HFF-Myc (cell line): ENCODE measurements around the gene CACNA2D3.

ENCODE experiments used
- DNase-seq: peaks from one replicate; pipeline ENCODE4 v3.0.0-alpha.2; 2011; ENCODE audit warnings: low read depth; ENCODE audit errors: extremely low read depth
- H3K4me3 ChIP-seq: replicated peaks from 2 replicates; pipeline ENCODE4 v1.5.1; 2011; ENCODE audit warnings: low read depth, mild to moderate bottlenecking, control low read depth, low read length
- TF ChIP-seq, protein P1 (sequence below): IDR thresholded peaks from 2 replicates; pipeline ENCODE4 v1.5.1; 2012; ENCODE audit warnings: mild to moderate bottlenecking, low read depth, low read length, control low read depth; ENCODE audit errors: missing control alignments

CACNA2D3 gene

DNA sequence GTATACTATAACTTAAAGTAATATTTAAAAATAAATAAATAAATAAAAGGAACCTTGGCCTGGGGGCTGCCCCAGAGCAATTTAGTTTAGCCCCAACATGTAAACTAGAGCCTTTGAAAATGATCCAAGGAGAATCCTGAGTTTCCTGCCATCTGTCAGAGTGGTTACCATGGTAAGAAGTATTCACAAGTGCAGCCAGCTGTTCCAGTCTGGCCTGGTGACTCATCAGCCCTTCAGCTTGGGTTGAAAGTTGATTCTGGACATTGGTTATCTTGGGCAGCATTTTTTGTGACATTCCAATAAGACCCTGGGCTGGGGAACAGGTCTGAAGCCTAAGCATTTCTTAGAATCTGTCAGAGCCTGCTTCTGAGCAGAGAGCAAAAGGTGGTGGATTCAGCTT lies 878.2 kb downstream of the CACNA2D3 start:
- peak; percentile 75 for DNase-seq
- TF ChIP-seq, protein P1, sequence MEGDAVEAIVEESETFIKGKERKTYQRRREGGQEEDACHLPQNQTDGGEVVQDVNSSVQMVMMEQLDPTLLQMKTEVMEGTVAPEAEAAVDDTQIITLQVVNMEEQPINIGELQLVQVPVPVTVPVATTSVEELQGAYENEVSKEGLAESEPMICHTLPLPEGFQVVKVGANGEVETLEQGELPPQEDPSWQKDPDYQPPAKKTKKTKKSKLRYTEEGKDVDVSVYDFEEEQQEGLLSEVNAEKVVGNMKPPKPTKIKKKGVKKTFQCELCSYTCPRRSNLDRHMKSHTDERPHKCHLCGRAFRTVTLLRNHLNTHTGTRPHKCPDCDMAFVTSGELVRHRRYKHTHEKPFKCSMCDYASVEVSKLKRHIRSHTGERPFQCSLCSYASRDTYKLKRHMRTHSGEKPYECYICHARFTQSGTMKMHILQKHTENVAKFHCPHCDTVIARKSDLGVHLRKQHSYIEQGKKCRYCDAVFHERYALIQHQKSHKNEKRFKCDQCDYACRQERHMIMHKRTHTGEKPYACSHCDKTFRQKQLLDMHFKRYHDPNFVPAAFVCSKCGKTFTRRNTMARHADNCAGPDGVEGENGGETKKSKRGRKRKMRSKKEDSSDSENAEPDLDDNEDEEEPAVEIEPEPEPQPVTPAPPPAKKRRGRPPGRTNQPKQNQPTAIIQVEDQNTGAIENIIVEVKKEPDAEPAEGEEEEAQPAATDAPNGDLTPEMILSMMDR, result no peak
- no peak overlapping the region for H3K4me3 ChIP-seq

DNA sequence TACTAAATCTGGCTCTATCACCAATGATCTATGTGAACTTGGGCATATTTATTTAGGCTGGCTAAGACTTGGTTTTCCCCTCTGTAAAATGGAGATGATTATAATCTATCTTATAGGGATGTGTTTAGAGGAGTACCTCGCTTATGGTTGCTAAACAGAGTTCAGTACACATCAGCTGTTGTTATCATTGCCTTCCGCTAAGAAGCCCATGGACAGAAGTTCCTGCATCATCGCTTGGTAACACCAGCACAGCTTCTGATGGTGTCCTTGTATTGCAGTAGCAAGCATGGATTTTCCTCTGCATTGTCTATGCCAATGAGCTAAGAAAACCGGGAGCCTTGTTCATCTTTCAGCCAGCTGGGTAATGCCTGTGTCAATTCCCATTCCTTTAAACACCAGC lies 878.6 kb downstream of the CACNA2D3 start:
- H3K4me3 ChIP-seq, result no peak overlapping the region
- TF ChIP-seq, protein P1, result no peak
- DNase-seq, result no peak

DNA sequence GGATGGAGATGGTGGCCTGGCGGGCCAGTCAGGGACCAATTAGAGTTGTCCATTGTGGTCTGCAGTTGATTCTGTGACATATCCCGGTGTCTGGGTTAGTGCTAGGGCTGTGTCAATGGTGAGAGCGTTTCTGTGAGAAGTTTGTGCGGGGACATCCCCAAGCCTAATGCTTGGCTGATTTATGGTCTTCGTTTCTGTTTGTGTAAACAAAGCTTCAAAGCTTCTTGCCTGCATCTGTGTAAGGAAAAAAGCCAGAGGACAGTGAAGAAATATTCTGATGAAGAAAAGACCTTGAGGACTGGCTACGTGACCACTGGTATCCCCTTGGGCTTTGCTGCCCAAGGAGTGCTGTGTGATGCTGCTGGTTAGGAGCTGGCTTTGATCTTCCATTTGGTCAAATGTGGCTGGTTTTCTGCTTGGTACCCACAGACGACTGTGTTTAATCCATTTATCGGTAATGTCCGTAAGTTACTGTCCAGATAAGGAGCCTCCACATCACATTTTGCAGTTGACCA lies 880.1 kb downstream of the CACNA2D3 start:
- no peak overlapping the region for H3K4me3 ChIP-seq
- DNase-seq, result no peak
- TF ChIP-seq, protein P1, result no peak

DNA sequence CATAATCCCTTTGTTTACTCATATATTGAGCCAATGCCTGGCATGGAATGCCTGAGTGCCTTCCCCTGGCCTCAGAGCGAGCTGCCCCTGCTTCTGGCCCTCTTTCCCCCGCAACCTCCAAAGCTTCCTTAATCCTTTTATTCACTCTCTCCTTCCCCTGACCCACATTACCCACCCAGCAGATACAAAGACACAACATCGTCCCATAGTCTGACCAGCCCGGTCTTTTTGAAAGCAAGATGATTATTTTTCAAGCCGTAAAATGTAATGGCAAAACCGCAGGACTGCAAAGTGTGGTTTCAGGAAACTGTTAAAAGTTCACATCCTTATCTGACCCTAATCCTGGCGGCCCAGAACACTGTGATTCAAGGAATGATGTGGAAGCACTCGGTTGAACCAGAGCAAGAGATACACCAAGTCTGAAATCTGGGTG lies 883.9 kb downstream of the CACNA2D3 start:
- H3K4me3 ChIP-seq, result no peak overlapping the region
- no peak for DNase-seq
- TF ChIP-seq, protein P1, result no peak

DNA sequence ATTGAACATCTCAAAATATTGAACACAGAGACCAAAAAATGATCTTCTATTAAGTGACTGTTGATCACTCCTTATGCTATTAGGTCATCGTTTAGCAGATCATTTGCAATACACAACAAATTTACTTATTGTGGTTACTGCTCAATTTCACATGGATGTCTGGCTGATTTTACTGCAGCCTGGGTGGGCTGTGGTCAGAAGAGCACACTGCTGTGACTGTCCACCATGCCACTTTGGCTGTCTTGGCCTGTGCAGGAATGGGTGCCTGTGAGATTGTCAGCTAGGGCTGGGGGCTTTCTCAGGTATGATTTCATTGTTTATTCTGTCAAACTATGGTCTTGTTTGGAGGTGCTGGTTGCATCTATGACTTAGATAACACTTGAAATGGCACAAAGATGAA lies 885.6 kb downstream of the CACNA2D3 start:
- no peak overlapping the region for H3K4me3 ChIP-seq
- TF ChIP-seq, protein P1, result no peak
- no peak for DNase-seq

DNA sequence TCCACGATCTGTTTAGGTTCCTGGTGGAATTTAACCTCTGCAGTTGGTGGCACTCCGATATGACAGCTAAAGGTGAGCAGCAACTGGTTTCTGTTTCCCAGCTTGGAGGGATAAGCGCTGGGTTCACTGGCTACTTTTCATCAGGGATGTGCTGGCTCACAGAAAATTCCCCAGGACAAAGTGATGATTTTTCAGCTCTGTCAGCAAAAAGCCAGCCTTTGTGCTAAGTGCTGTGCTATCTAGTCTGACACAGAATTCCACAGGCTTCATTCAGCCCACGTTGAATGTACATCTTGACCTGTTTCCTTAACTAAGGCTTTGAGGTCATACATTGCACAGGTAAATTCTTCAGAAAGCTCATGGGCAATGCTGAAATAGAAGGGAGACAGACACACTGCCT lies 887.0 kb downstream of the CACNA2D3 start:
- H3K4me3 ChIP-seq, result no peak overlapping the region
- no peak for DNase-seq
- TF ChIP-seq, protein P1, result no peak

DNA sequence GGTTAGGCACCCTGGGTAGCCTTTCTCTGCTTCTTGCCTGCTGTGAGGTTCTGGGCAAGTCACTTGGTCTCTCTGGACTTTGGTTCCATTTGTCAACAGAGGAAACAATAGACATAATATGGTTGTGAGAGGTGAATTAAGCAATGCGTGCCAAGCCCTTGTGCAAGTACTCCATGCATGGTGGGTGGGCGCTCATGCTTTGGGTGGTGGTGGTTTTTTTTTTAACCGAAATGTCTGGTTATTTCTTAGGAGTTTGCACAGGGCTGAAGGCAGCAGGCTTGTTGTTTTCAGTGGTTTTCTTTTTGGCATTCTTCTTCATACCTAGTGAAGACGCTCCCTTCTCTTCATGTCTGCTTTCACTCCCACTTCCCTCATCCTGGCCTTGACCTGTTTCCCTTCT lies 889.7 kb downstream of the CACNA2D3 start:
- TF ChIP-seq, protein P1, result no peak
- H3K4me3 ChIP-seq, result no peak overlapping the region
- no peak for DNase-seq
